ENCODE measurements around the gene EEIG2.
"Not testable (repeated sequence)": the region's sequence is repeated elsewhere in the genome, so short reads cannot be mapped to it uniquely, and the experiment has no call there.

DNA sequence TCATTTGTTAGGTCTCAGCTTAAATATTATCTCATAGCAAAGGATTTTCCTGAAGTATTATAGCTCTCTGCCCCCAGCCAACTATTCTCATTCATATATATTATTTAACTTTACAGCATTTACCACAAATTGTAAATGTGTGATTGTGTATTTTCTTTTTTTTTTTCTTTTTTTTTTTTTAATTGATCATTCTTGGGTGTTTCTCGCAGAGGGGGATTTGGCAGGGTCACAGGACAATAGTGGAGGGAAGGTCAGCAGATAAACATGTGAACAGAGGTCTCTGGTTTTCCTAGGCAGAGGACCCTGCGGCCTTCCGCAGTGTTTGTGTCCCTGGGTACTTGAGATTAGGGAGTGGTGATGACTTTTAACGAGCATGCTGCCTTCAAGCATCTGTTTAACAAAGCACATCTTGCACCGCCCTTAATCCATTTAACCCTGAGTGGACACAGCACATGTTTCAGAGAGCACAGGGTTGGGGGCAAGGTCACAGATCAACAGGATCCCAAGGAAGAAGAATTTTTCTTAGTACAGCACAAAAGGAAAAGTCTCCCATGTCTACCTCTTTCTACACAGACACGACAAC, 24.5 kb upstream of the EEIG2 start:
- TF ChIP-seq CTCF (IDR thresholded peaks at IDR 0.05; ENCODE audit: low read length); EZH2 (IDR thresholded peaks at IDR 0.05; ENCODE audit: borderline replicate concordance, low read length): not testable (repeated sequence)

Data from OCI-LY1 (cell line).